ENCODE results near the gene LHPP.

Gene LHPP

DNA sequence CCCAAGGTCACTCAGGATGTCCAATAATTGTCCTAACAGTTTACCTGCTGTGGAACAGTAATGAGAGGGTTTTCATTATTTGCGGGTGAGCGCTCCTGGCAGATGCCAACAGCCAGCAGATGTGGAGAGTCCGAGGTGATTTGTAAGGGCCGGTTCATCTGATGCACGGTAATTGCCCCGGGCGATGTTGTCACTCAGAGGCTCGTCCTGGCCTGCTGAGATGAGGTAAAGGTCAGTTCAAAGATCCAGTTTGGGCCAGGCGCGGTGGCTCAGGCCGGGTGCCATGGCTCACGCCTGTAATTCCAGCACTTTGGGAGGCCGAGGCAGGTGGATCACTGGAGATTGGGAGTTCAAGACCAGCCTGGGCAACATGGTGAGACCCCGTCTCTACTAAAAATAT lies 16.9 kb downstream of the LHPP start:
- H3K27ac ChIP-seq (ENCODE audit: low read depth, low read length), result no peak overlapping the region
- H3K4me1 ChIP-seq (ENCODE audit: control insufficient read depth in 5 of 5, insufficient read depth in 5 of 5, low read length in 5 of 5), result no peaks in the 10 kb centered on the region
- H3K36me3 ChIP-seq (ENCODE audit: control insufficient read depth in 5 of 5, insufficient read depth in 5 of 5, low read length in 5 of 5), result no peaks in the 10 kb centered on the region

GRCh38 chr10:124480860-124481259 lies 19.2 kb downstream of the LHPP start:
- Histone ChIP-seq H3K27me3 (ENCODE audit: control insufficient read depth in 5 of 5, insufficient read depth in 4 of 5, low read length in 5 of 5) (no peaks in the 10 kb centered on the region), H3K27ac (ENCODE audit: low read depth, low read length) (no peak overlapping the region), H3K36me3 (ENCODE audit: control insufficient read depth in 5 of 5, insufficient read depth in 5 of 5, low read length in 5 of 5) (peaks cover 0 to 4% (median 0%) of the 10 kb centered on the region in 5 donors), H3K9ac (ENCODE audit: low read length in 5 of 5) (no peak overlapping the region), H3K9me3 (ENCODE audit: control insufficient read depth in 5 of 5, low read length in 5 of 5) (no peaks in the 10 kb centered on the region), H3K4me1 (ENCODE audit: control insufficient read depth in 5 of 5, insufficient read depth in 5 of 5, low read length in 5 of 5) (no peaks in the 10 kb centered on the region), H3K4me3 (ENCODE audit: low read depth in 1 of 5, low read length in 5 of 5) (no peak overlapping the region)

More for the DNA sequence above, 16.9 kb downstream of the LHPP start:
- no peak overlapping the region for H3K4me3 ChIP-seq (ENCODE audit: low read depth in 1 of 5, low read length in 5 of 5)
- no peaks in the 10 kb centered on the region for H3K9me3 ChIP-seq (ENCODE audit: control insufficient read depth in 5 of 5, low read length in 5 of 5)
- no peaks in the 10 kb centered on the region for H3K27me3 ChIP-seq (ENCODE audit: control insufficient read depth in 5 of 5, insufficient read depth in 4 of 5, low read length in 5 of 5)
- no peak overlapping the region for H3K9ac ChIP-seq (ENCODE audit: low read length in 5 of 5)

DNA sequence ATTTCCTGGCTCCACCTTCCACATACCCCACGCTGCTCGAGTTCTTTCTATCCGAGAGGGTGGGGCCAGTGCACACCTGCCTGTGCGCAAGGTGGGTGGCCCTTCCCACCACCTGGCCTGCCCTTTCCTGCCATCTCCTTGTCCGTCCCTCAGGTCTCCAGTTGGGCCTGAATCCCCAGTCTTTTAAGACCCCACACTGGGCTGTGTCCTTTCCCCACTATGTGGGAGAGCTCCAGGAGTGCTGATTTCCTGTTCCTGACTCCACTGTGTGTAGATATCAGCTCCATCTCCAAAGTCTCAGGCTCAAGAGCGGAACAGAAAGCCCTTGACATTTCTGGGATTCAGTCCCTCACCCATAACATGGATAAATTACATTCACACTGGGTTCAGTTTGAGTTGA lies 20.1 kb downstream of the LHPP start:
- no peak overlapping the region for H3K9ac ChIP-seq (ENCODE audit: low read length in 5 of 5)
- peaks cover 0 to 4% (median 2%) of the 10 kb centered on the region in 5 donors for H3K9me3 ChIP-seq (ENCODE audit: control insufficient read depth in 5 of 5, low read length in 5 of 5)
- no peak overlapping the region for H3K27ac ChIP-seq (ENCODE audit: low read depth, low read length)
- no peaks in the 10 kb centered on the region for H3K27me3 ChIP-seq (ENCODE audit: control insufficient read depth in 5 of 5, insufficient read depth in 4 of 5, low read length in 5 of 5)
- peaks cover 0 to 4% (median 0%) of the 10 kb centered on the region in 5 donors for H3K36me3 ChIP-seq (ENCODE audit: control insufficient read depth in 5 of 5, insufficient read depth in 5 of 5, low read length in 5 of 5)
- H3K4me1 ChIP-seq (ENCODE audit: control insufficient read depth in 5 of 5, insufficient read depth in 5 of 5, low read length in 5 of 5), result no peaks in the 10 kb centered on the region
- no peak overlapping the region for H3K4me3 ChIP-seq (ENCODE audit: low read depth in 1 of 5, low read length in 5 of 5)

GRCh38 chr10:124482236-124482800 lies 20.7 kb downstream of the LHPP start:
- no peaks in the 10 kb centered on the region for H3K27me3 ChIP-seq (ENCODE audit: control insufficient read depth in 5 of 5, insufficient read depth in 4 of 5, low read length in 5 of 5)
- no peaks in the 10 kb centered on the region for H3K4me1 ChIP-seq (ENCODE audit: control insufficient read depth in 5 of 5, insufficient read depth in 5 of 5, low read length in 5 of 5)
- peaks cover 0 to 4% (median 0%) of the 10 kb centered on the region in 5 donors for H3K36me3 ChIP-seq (ENCODE audit: control insufficient read depth in 5 of 5, insufficient read depth in 5 of 5, low read length in 5 of 5)
- H3K9ac ChIP-seq (ENCODE audit: low read length in 5 of 5), result no peak overlapping the region
- H3K4me3 ChIP-seq (ENCODE audit: low read depth in 1 of 5, low read length in 5 of 5), result no peak overlapping the region
- peaks cover 0 to 9% (median 4%) of the 10 kb centered on the region in 5 donors for H3K9me3 ChIP-seq (ENCODE audit: control insufficient read depth in 5 of 5, low read length in 5 of 5)
- H3K27ac ChIP-seq (ENCODE audit: low read depth, low read length), result no peak overlapping the region

- H3K27ac ChIP-seq (ENCODE audit: low read depth, low read length), result no peak overlapping the region
- no peak overlapping the region for H3K4me3 ChIP-seq (ENCODE audit: low read depth in 1 of 5, low read length in 5 of 5)
- H3K4me1 ChIP-seq (ENCODE audit: control insufficient read depth in 5 of 5, insufficient read depth in 5 of 5, low read length in 5 of 5), result no peaks in the 10 kb centered on the region
- H3K9ac ChIP-seq (ENCODE audit: low read length in 5 of 5), result no peak overlapping the region
- H3K27me3 ChIP-seq (ENCODE audit: control insufficient read depth in 5 of 5, insufficient read depth in 4 of 5, low read length in 5 of 5), result no peaks in the 10 kb centered on the region
- H3K36me3 ChIP-seq (ENCODE audit: control insufficient read depth in 5 of 5, insufficient read depth in 5 of 5, low read length in 5 of 5), result peaks cover 0 to 4% (median 0%) of the 10 kb centered on the region in 5 donors
- H3K9me3 ChIP-seq (ENCODE audit: control insufficient read depth in 5 of 5, low read length in 5 of 5), result peaks cover 0 to 9% (median 4%) of the 10 kb centered on the region in 5 donors
Observed at GRCh38 chr10:124482876-124483275, 21.3 kb downstream of the LHPP start.

DNA sequence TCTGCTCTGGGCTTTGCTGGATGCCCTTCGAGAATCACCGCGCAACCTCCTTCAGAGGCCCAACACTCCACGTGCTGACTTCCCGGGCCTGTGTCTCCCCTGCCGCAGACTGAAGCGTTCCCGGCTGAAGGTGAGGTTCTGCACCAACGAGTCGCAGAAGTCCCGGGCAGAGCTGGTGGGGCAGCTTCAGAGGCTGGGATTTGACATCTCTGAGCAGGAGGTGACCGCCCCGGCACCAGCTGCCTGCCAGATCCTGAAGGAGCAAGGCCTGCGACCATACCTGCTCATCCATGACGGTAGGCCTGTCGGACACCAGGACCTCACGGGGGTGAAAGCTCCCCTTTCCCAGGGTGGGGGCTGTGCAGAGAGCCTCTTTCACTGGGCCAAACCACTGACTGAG lies 22.4 kb downstream of the LHPP start:
- Histone ChIP-seq H3K4me1 (ENCODE audit: control insufficient read depth in 5 of 5, insufficient read depth in 5 of 5, low read length in 5 of 5) (no peaks in the 10 kb centered on the region), H3K27me3 (ENCODE audit: control insufficient read depth in 5 of 5, insufficient read depth in 4 of 5, low read length in 5 of 5) (no peaks in the 10 kb centered on the region), H3K9me3 (ENCODE audit: control insufficient read depth in 5 of 5, low read length in 5 of 5) (peaks cover 0 to 9% (median 4%) of the 10 kb centered on the region in 5 donors), H3K9ac (ENCODE audit: low read length in 5 of 5) (no peak overlapping the region), H3K4me3 (ENCODE audit: low read depth in 1 of 5, low read length in 5 of 5) (no peak overlapping the region), H3K27ac (ENCODE audit: low read depth, low read length) (no peak overlapping the region), H3K36me3 (ENCODE audit: control insufficient read depth in 5 of 5, insufficient read depth in 5 of 5, low read length in 5 of 5) (peaks cover 0 to 8% (median 0%) of the 10 kb centered on the region in 5 donors)

DNA sequence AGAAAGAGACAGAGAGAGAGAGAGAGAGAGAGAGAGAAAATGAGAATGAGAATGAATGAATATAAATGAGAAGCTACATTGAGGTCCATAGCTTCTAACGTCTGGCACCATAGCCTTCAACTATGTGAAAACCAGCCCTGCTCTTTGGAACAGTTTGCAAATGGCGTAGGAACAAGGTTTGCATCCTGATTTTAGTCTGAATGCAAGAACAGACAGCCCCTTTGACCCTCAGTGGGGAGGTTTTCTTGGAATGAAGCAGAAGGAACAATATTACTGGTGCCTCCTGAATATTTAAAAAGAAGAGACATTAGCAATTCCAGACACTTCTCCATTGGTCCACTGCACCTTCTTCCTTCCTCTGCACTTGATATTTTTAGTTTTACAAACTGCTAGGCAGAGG lies 23.0 kb downstream of the LHPP start:
- Histone ChIP-seq H3K4me3 (ENCODE audit: low read depth in 1 of 5, low read length in 5 of 5) (no peak overlapping the region), H3K9me3 (ENCODE audit: control insufficient read depth in 5 of 5, low read length in 5 of 5) (peaks cover 0 to 9% (median 4%) of the 10 kb centered on the region in 5 donors), H3K4me1 (ENCODE audit: control insufficient read depth in 5 of 5, insufficient read depth in 5 of 5, low read length in 5 of 5) (no peaks in the 10 kb centered on the region), H3K36me3 (ENCODE audit: control insufficient read depth in 5 of 5, insufficient read depth in 5 of 5, low read length in 5 of 5) (peaks cover 0 to 8% (median 0%) of the 10 kb centered on the region in 5 donors), H3K9ac (ENCODE audit: low read length in 5 of 5) (no peak overlapping the region), H3K27ac (ENCODE audit: low read depth, low read length) (no peak overlapping the region), H3K27me3 (ENCODE audit: control insufficient read depth in 5 of 5, insufficient read depth in 4 of 5, low read length in 5 of 5) (no peaks in the 10 kb centered on the region)

- Histone ChIP-seq H3K4me3 (ENCODE audit: low read depth in 1 of 5, low read length in 5 of 5) (no peak overlapping the region), H3K27ac (ENCODE audit: low read depth, low read length) (no peak overlapping the region), H3K27me3 (ENCODE audit: control insufficient read depth in 5 of 5, insufficient read depth in 4 of 5, low read length in 5 of 5) (no peaks in the 10 kb centered on the region), H3K9ac (ENCODE audit: low read length in 5 of 5) (no peak overlapping the region), H3K4me1 (ENCODE audit: control insufficient read depth in 5 of 5, insufficient read depth in 5 of 5, low read length in 5 of 5) (peaks cover 0 to 2% (median 0%) of the 10 kb centered on the region in 5 donors), H3K9me3 (ENCODE audit: control insufficient read depth in 5 of 5, low read length in 5 of 5) (peaks cover 0 to 9% (median 4%) of the 10 kb centered on the region in 5 donors), H3K36me3 (ENCODE audit: control insufficient read depth in 5 of 5, insufficient read depth in 5 of 5, low read length in 5 of 5) (peaks cover 0 to 12% (median 2%) of the 10 kb centered on the region in 5 donors)
Observed at GRCh38 chr10:124486635-124487034, 25.0 kb downstream of the LHPP start.

GRCh38 chr10:124491105-124491504 lies 29.5 kb downstream of the LHPP start:
- no peak overlapping the region for H3K4me3 ChIP-seq (ENCODE audit: low read depth in 1 of 5, low read length in 5 of 5)
- H3K27me3 ChIP-seq (ENCODE audit: control insufficient read depth in 5 of 5, insufficient read depth in 4 of 5, low read length in 5 of 5), result no peaks in the 10 kb centered on the region
- peaks cover 0 to 9% (median 4%) of the 10 kb centered on the region in 5 donors for H3K9me3 ChIP-seq (ENCODE audit: control insufficient read depth in 5 of 5, low read length in 5 of 5)
- no peak overlapping the region for H3K9ac ChIP-seq (ENCODE audit: low read length in 5 of 5)
- peaks cover 0 to 8% (median 2%) of the 10 kb centered on the region in 5 donors for H3K36me3 ChIP-seq (ENCODE audit: control insufficient read depth in 5 of 5, insufficient read depth in 5 of 5, low read length in 5 of 5)
- no peak overlapping the region for H3K27ac ChIP-seq (ENCODE audit: low read depth, low read length)
- peaks cover 0 to 2% (median 0%) of the 10 kb centered on the region in 5 donors for H3K4me1 ChIP-seq (ENCODE audit: control insufficient read depth in 5 of 5, insufficient read depth in 5 of 5, low read length in 5 of 5)

GRCh38 chr10:124492266-124492665 lies 30.6 kb downstream of the LHPP start:
- Histone ChIP-seq H3K4me1 (ENCODE audit: control insufficient read depth in 5 of 5, insufficient read depth in 5 of 5, low read length in 5 of 5) (peaks cover 0 to 2% (median 0%) of the 10 kb centered on the region in 5 donors), H3K4me3 (ENCODE audit: low read depth in 1 of 5, low read length in 5 of 5) (no peak overlapping the region), H3K36me3 (ENCODE audit: control insufficient read depth in 5 of 5, insufficient read depth in 5 of 5, low read length in 5 of 5) (peaks cover 0 to 8% (median 2%) of the 10 kb centered on the region in 5 donors), H3K9me3 (ENCODE audit: control insufficient read depth in 5 of 5, low read length in 5 of 5) (peaks cover 0 to under 1% (median 0%) of the 10 kb centered on the region in 5 donors), H3K27ac (ENCODE audit: low read depth, low read length) (no peak overlapping the region), H3K9ac (ENCODE audit: low read length in 5 of 5) (no peak overlapping the region), H3K27me3 (ENCODE audit: control insufficient read depth in 5 of 5, insufficient read depth in 4 of 5, low read length in 5 of 5) (no peaks in the 10 kb centered on the region)

Measured in subcutaneous abdominal adipose tissue (tissue), 5 donors.